ENCODE data around the gene KIF13A.

DNA sequence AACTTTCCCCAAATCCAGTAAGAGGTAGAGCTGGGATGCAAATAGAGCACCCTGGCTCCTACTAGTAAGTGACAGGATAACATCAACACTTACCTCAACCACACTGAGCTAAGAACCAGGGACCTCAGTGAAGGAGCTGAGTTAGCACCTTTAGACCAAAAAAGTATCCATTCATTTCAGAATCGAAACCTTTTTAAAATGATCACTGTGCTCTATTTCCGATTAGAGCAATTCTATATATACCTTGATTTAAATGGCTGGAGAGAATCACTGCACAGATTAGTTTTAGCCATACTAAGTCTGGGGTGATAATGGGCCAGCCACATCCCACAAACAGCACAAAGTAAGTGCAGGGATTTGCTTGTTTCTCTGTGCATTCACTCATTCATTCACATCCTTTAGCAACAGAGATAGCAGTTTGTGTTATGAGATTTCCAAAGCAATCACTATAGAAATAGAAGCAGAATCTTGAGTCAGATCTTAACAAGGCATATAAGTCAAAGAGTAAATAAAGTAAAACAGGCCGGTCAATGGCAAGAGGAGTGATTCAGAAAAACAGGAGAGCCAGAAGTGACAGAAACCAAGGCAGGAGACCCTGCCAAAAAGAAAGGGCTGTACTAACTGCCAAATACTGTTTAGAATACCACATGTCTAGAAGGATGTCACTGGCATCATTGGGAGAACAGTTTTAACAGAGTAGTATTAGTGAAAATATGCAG, 136.3 kb downstream of the KIF13A start:
- TF ChIP-seq POLR2A (IDR thresholded peaks at IDR 0.05): no peak
- TF ChIP-seq, protein P1, sequence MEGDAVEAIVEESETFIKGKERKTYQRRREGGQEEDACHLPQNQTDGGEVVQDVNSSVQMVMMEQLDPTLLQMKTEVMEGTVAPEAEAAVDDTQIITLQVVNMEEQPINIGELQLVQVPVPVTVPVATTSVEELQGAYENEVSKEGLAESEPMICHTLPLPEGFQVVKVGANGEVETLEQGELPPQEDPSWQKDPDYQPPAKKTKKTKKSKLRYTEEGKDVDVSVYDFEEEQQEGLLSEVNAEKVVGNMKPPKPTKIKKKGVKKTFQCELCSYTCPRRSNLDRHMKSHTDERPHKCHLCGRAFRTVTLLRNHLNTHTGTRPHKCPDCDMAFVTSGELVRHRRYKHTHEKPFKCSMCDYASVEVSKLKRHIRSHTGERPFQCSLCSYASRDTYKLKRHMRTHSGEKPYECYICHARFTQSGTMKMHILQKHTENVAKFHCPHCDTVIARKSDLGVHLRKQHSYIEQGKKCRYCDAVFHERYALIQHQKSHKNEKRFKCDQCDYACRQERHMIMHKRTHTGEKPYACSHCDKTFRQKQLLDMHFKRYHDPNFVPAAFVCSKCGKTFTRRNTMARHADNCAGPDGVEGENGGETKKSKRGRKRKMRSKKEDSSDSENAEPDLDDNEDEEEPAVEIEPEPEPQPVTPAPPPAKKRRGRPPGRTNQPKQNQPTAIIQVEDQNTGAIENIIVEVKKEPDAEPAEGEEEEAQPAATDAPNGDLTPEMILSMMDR (IDR thresholded peaks at IDR 0.05): no peak
